Measurements from ENCODE around the gene TRAPPC10. TPM values are rescaled to one million over a fixed set of nuclear protein-coding genes. Genes with fewer than 3 reads are reported as not detected.

The TRAPPC10 gene
- total RNA-seq, 2 experiments from 2014 or later, result 98.1 to 101 TPM

DNA sequence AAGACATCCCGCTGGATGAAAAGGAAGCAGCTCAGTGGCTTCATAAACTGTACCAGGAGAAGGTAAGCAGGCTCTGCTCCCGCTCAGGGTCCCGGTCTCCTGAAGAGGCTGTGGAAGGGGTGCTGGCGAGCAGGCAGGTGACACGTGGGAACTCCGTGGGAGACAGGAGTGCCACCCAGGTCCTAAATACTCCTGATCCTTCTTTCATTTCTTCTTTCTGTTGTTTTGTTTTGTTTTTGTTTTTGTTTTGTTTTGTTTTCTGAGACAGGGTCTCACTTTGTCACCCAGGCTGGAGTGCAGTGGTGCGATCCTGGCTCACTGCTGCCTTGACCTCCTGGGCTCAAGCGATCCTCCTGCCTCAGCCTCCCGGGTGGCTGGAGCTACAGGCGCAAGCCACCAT, 34.0 kb upstream of the TRAPPC10 start:
- ChIA-PET POLR2A (no interaction called here), CTCF (interaction anchor here (1.8 kb wide), 1 partner anchor 167 kb away, joined by 5 read pairs; no protein-coding TSS in a partner anchor)
- intact Hi-C loops (cut with DNase I, micrococcal nuclease), result no loop called here
- Histone ChIP-seq H3K27ac (ENCODE audit: low read depth in 1 of 2, low read length in 2 of 2) (no peak overlapping the region), H3K36me3 (ENCODE audit: insufficient read depth, low read length) (peaks cover 29% of the 10 kb centered on the region), H3K9me3 (ENCODE audit: control insufficient read depth in 1 of 2, insufficient read depth in 1 of 2, low read length in 2 of 2) (no peaks in the 10 kb centered on the region), H3K4me1 (ENCODE audit: insufficient read depth, low read length) (peaks cover 5% of the 10 kb centered on the region), H3K4me3 (ENCODE audit: low read length) (no peak overlapping the region), H3K27me3 (ENCODE audit: control insufficient read depth in 1 of 2, insufficient read depth in 2 of 2, low read length in 2 of 2) (no peaks in the 10 kb centered on the region)
- H3K36me3 Mint-ChIP-seq (ENCODE audit: low read depth), result peaks cover 39% of the 10 kb centered on the region
- TF ChIP-seq, protein P1, sequence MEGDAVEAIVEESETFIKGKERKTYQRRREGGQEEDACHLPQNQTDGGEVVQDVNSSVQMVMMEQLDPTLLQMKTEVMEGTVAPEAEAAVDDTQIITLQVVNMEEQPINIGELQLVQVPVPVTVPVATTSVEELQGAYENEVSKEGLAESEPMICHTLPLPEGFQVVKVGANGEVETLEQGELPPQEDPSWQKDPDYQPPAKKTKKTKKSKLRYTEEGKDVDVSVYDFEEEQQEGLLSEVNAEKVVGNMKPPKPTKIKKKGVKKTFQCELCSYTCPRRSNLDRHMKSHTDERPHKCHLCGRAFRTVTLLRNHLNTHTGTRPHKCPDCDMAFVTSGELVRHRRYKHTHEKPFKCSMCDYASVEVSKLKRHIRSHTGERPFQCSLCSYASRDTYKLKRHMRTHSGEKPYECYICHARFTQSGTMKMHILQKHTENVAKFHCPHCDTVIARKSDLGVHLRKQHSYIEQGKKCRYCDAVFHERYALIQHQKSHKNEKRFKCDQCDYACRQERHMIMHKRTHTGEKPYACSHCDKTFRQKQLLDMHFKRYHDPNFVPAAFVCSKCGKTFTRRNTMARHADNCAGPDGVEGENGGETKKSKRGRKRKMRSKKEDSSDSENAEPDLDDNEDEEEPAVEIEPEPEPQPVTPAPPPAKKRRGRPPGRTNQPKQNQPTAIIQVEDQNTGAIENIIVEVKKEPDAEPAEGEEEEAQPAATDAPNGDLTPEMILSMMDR (IDR thresholded peaks at IDR 0.05), result no peak
- no peak for ATAC-seq (ENCODE audit: poor library complexity)
- no peak for DNase-seq
- H3K4me1 Mint-ChIP-seq (ENCODE audit: low read depth), result peaks cover 10% of the 10 kb centered on the region
- H3K27me3 Mint-ChIP-seq, result no peaks in the 10 kb centered on the region
- H3K4me3 Mint-ChIP-seq, result no peak overlapping the region
- no peaks in the 10 kb centered on the region for H3K9me3 Mint-ChIP-seq
- H3K27ac Mint-ChIP-seq, result no peak overlapping the region

DNA sequence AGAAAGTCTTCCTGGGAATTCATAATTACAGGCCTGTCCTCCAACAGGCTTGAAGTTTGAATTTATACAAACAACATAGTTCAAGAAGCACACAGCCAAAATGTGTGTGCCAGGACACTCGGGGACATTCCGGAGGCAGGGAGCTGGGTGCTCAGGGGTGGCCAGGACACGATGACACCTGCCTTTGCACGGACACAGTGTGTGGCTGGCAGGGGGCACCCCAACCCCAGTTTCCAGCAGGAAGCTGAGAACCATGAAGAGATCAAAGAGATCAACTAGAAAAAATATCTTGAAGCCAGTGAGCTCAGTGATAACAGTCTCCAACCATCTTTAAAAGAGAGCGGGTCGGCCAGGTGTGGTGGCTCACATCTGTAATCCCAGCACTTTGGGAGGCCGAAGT, 32.5 kb upstream of the TRAPPC10 start:
- no peak overlapping the region for H3K27ac ChIP-seq (ENCODE audit: low read depth in 1 of 2, low read length in 2 of 2)
- no peak overlapping the region for H3K4me3 Mint-ChIP-seq
- no peaks in the 10 kb centered on the region for H3K9me3 Mint-ChIP-seq
- ChIA-PET POLR2A (interaction anchor here (0.5 kb wide), 1 partner anchor 30 kb away, joined by 3 read pairs; no protein-coding TSS in a partner anchor), CTCF (no interaction called here)
- ATAC-seq (ENCODE audit: poor library complexity), result no peak
- TF ChIP-seq, protein P1 (IDR thresholded peaks at IDR 0.05), result no peak
- peak in 2 of 14 experiments; percentile 11 to 18 for DNase-seq
- peaks cover 5% of the 10 kb centered on the region for H3K4me1 ChIP-seq (ENCODE audit: insufficient read depth, low read length)
- no peak overlapping the region for H3K4me3 ChIP-seq (ENCODE audit: low read length)
- intact Hi-C loops (cut with DNase I, micrococcal nuclease), result loop anchor here in 1 of 2 experiments (10.0 kb wide), 1 partner anchor 55 kb away; no protein-coding TSS in a partner anchor
- peaks cover 25% of the 10 kb centered on the region for H3K36me3 ChIP-seq (ENCODE audit: insufficient read depth, low read length)
- no peaks in the 10 kb centered on the region for H3K27me3 ChIP-seq (ENCODE audit: control insufficient read depth in 1 of 2, insufficient read depth in 2 of 2, low read length in 2 of 2)
- no peak overlapping the region for H3K27ac Mint-ChIP-seq
- H3K9me3 ChIP-seq (ENCODE audit: control insufficient read depth in 1 of 2, insufficient read depth in 1 of 2, low read length in 2 of 2), result no peaks in the 10 kb centered on the region
- H3K4me1 Mint-ChIP-seq (ENCODE audit: low read depth), result peaks cover 10% of the 10 kb centered on the region
- no peaks in the 10 kb centered on the region for H3K27me3 Mint-ChIP-seq
- H3K36me3 Mint-ChIP-seq (ENCODE audit: low read depth), result peaks cover 38% of the 10 kb centered on the region

DNA sequence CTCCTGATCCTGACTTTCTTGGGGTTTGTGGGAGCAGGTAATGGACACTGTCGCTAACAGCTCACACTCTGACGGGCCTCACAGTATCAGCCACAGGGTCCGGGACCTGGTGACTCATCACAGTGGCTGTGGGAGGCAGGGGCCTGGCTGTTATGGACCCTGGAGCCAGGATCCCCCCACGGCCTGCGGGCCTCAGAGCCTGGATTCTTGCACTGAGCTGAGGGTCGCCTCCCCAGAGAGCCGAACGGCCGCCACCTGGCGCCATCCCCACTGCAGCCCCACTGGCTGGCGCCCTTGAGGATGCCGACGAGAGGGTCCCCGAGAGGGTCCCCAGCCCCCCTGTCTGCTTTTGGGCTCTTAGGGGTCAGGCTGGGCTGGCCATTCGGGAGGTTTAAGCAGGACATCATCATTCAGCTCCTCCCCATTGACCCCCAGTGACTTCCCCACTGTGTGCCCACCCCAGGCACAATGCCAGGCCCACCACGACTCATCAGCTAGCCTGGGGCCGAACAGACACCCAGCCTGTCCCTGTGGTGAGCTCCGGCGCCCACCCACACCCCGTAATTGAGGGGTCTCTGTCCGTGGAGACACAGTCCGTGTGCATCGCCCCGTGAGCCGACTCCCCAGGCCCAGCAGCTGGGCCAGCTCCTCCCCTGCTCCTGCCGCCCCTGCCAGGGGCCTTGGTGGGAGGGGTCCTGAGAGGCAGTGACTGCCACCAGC, 30.8 kb upstream of the TRAPPC10 start:
- CTCF ChIA-PET, result no interaction called here
- no peak overlapping the region for H3K4me3 Mint-ChIP-seq
- H3K36me3 Mint-ChIP-seq (ENCODE audit: low read depth), result peaks cover 33% of the 10 kb centered on the region
- Histone ChIP-seq H3K27me3 (ENCODE audit: control insufficient read depth in 1 of 2, insufficient read depth in 2 of 2, low read length in 2 of 2) (no peaks in the 10 kb centered on the region), H3K4me1 (ENCODE audit: insufficient read depth, low read length) (peaks cover 7% of the 10 kb centered on the region), H3K36me3 (ENCODE audit: insufficient read depth, low read length) (peaks cover 25% of the 10 kb centered on the region), H3K9me3 (ENCODE audit: control insufficient read depth in 1 of 2, insufficient read depth in 1 of 2, low read length in 2 of 2) (no peaks in the 10 kb centered on the region), H3K4me3 (ENCODE audit: low read length) (no peak overlapping the region), H3K27ac (ENCODE audit: low read depth in 1 of 2, low read length in 2 of 2) (no peak overlapping the region)
- DNase-seq (no peak), ATAC-seq (ENCODE audit: poor library complexity) (no peak)
- H3K27me3 Mint-ChIP-seq, result no peaks in the 10 kb centered on the region
- no peaks in the 10 kb centered on the region for H3K9me3 Mint-ChIP-seq
- no peak overlapping the region for H3K27ac Mint-ChIP-seq
- H3K4me1 Mint-ChIP-seq (ENCODE audit: low read depth), result peaks cover 13% of the 10 kb centered on the region
- TF ChIP-seq, protein P1 (IDR thresholded peaks at IDR 0.05), result no peak
- intact Hi-C loops (cut with DNase I, micrococcal nuclease), result loop anchor here in 1 of 2 experiments (10.0 kb wide), 1 partner anchor 53 kb away; no protein-coding TSS in a partner anchor
- POLR2A ChIA-PET, result interaction anchor here (1.5 kb wide), 1 partner anchor 171 kb away, joined by 3 read pairs; no protein-coding TSS in a partner anchor
